Measurements from ENCODE around the gene WDR3.

The WDR3 gene

GRCh38 chr1:117959364-117959763 lies 29.8 kb downstream of the WDR3 start:
- no peak for DNase-seq

- DNase-seq: no peak
Measured at GRCh38 chr1:117964290-117965038, 34.9 kb downstream of the WDR3 start.

- no peak for DNase-seq
Measured at GRCh38 chr1:117967477-117967876, 37.9 kb downstream of the WDR3 start.

GRCh38 chr1:117967881-117968280 lies 38.3 kb downstream of the WDR3 start:
- DNase-seq: peak; percentile 34

GRCh38 chr1:117970252-117970651 lies 40.7 kb downstream of the WDR3 start:
- no peak for DNase-seq

GRCh38 chr1:117971777-117972176 lies 42.2 kb downstream of the WDR3 start:
- DNase-seq: no peak

GRCh38 chr1:117976381-117976780 lies 46.8 kb downstream of the WDR3 start:
- no peak for DNase-seq

- DNase-seq: no peak
Measured at GRCh38 chr1:117981455-117982192, 52.1 kb downstream of the WDR3 start.

- DNase-seq: no peak
Measured at GRCh38 chr1:117985239-117985638, 55.7 kb downstream of the WDR3 start.

GRCh38 chr1:117985973-117986372 lies 56.4 kb downstream of the WDR3 start:
- DNase-seq: no peak

GRCh38 chr1:118004312-118004711 lies 74.8 kb downstream of the WDR3 start:
- no peak for DNase-seq

GRCh38 chr1:118007391-118007790 lies 77.9 kb downstream of the WDR3 start:
- DNase-seq: no peak

GRCh38 chr1:118008011-118008410 lies 78.5 kb downstream of the WDR3 start:
- no peak for DNase-seq

- DNase-seq: no peak
Measured at GRCh38 chr1:118012515-118013124, 83.1 kb downstream of the WDR3 start.

GRCh38 chr1:118013336-118013735 lies 83.8 kb downstream of the WDR3 start:
- no peak for DNase-seq

- DNase-seq: no peak
Measured at GRCh38 chr1:118013938-118014337, 84.4 kb downstream of the WDR3 start.
